MM.1S (cell line): ENCODE results near the gene PDLIM5.

Experiments used
- DNase-seq: peaks from one replicate; pipeline ENCODE4 v3.0.0-alpha.2; 2015
- H2AFZ ChIP-seq: fragments of 300-600 bp; sonication (generic); 2 replicates; pipeline ENCODE4 v1.6.0; 2016; ENCODE audit warnings: antibody characterized with exemption, low read length
- H3F3A ChIP-seq: fragments of 300-600 bp; sonication (generic); 2 replicates; pipeline ENCODE4 v1.6.1; 2016; ENCODE audit warnings: mild to moderate bottlenecking, antibody characterized with exemption, low read length, moderate library complexity, mixed read lengths; ENCODE audit not compliant: insufficient read depth
- H3K27ac ChIP-seq: fragments of 300-600 bp; sonication (generic); 2 replicates; pipeline ENCODE4 v1.5.1; 2016; ENCODE audit warnings: mild to moderate bottlenecking, low read length
- H3K27me3 ChIP-seq: fragments of 300-600 bp; sonication (generic); replicated peaks from 2 replicates; pipeline ENCODE4 v1.6.0; 2016; ENCODE audit warnings: low read length; ENCODE audit not compliant: insufficient read depth
- H3K36me3 ChIP-seq: fragments of 300-600 bp; sonication (generic); replicated peaks from 2 replicates; pipeline ENCODE4 v1.6.1; 2016; ENCODE audit warnings: mild to moderate bottlenecking, low read length, mixed read lengths; ENCODE audit not compliant: insufficient read depth
- H3K4me1 ChIP-seq: fragments of 300-600 bp; sonication (generic); 2 replicates; pipeline ENCODE4 v1.6.1; 2016; ENCODE audit warnings: low read length, mixed read lengths
- H3K4me2 ChIP-seq: fragments of 300-600 bp; sonication (generic); 2 replicates; pipeline ENCODE4 v1.6.0; 2016; ENCODE audit warnings: low read depth, low read length
- H3K4me3 ChIP-seq: fragments of 300-600 bp; sonication (generic); 2 replicates; pipeline ENCODE4 v1.5.1; 2016; ENCODE audit warnings: low read length, mixed read lengths
- H3K79me2 ChIP-seq: fragments of 300-600 bp; sonication (generic); 2 replicates; pipeline ENCODE4 v1.6.1; 2016; ENCODE audit warnings: mixed run types, low read length, mixed read lengths
- H3K9ac ChIP-seq: fragments of 300-600 bp; sonication (generic); 2 replicates; pipeline ENCODE4 v1.6.1; 2016; ENCODE audit warnings: low read length, mixed read lengths
- H3K9me2 ChIP-seq: fragments of 300-600 bp; sonication (generic); replicated peaks from 2 replicates; pipeline ENCODE4 v1.6.1; 2016; ENCODE audit warnings: mild to moderate bottlenecking, low read length, mixed read lengths; ENCODE audit not compliant: insufficient read depth
- H3K9me3 ChIP-seq: fragments of 300-600 bp; sonication (generic); replicated peaks from 2 replicates; pipeline ENCODE4 v1.6.1; 2016; ENCODE audit warnings: mild to moderate bottlenecking, low read length, mixed read lengths; ENCODE audit not compliant: insufficient read depth
- H4K20me1 ChIP-seq: fragments of 300-600 bp; sonication (generic); 2 replicates; pipeline ENCODE4 v1.6.1; 2016; ENCODE audit warnings: mild to moderate bottlenecking, low read length, moderate library complexity, mixed read lengths; ENCODE audit not compliant: insufficient read depth
- EZH2 ChIP-seq: fragments of 300-600 bp; sonication (generic); optimal IDR thresholded peaks from 2 replicates; pipeline ENCODE3; 2017; ENCODE audit warnings: low read depth, mild to moderate bottlenecking, antibody characterized with exemption, low read length, mixed read lengths
- EZH2phosphoT487 ChIP-seq: fragments of 300-600 bp; sonication (generic); IDR thresholded peaks from 2 replicates; pipeline ENCODE4 v1.6.1; 2018; ENCODE audit warnings: antibody characterized with exemption, low read length
- TF ChIP-seq, protein P1 (sequence below): fragments of 300-600 bp; sonication (generic); IDR thresholded peaks from 2 replicates; pipeline ENCODE4 v1.5.1; 2016; ENCODE audit warnings: antibody characterized with exemption, low read length, mixed read lengths

Gene PDLIM5

DNA sequence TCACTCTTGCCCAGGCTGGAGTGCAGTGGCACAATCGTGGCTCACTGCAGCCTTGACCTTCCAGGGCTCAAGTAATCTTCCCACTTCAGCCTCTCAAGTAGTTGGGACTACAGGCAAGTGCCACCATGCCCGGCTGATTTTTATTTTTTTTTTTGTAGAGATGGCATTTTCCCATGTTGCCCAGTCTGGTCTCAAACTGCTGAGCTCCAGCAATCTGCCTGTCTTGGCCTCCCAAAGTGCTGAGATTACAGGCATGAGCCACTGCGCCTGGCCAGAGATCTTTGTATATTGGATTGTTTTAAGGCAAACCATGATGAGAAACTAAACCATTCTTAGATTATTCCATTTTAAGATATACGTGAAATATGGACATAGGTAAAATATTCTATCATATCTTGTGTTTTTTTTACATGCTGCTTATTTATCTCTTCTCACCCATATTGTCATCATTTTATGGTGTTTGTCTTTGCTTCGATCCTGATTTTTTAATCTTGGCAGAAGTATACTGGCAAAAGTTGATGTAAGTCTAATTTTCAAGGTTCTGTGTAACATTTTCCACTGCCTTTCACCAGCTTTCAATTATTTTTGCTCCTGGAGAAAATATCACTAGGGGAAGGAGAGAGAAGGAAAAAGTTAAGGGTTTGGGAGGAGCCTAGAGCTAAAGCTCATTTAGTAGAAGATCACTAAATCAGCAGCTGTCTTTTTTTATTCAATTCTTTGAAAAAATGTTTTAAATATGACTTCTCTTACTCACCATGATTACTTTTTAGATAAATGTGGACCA, 27.8 kb downstream of the PDLIM5 start:
- Histone ChIP-seq H3K27ac (no peak overlapping the region), H3K9me3 (no peaks in the 10 kb centered on the region)

DNA sequence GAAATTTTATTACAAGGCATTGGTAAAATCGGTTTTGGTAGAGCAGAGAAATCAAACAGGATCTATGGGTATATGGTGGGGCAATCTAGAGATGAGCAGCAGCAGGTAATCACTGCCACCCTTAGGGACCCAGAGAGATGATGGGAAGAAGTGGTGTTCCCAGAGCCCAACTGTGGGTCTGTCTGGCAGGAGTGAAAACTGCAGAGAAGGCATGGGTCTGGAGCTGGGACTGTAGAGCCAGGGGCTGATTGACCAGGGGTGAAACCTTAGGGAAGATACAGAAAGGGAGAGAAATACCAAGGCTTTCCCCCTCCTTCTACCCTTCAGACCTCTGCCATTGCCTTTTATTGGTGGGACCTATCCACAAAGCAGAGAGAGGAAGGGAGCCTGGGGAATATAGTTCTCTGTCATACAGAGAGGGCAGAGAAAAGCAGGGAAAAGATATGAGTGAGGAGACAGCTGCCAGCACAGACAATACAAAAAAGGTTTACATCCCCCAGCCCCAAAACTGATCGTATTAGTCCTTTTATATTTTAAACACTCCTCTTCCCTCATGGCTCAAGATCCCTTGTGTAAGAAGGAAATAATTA, 28.7 kb downstream of the PDLIM5 start:
- Histone ChIP-seq H4K20me1 (no peaks in the 10 kb centered on the region), H3K27ac (no peak overlapping the region), H3K9me3 (no peaks in the 10 kb centered on the region)

More for the DNA sequence above, 27.8 kb downstream of the PDLIM5 start:
- H3K79me2 ChIP-seq, result no peaks in the 10 kb centered on the region
- no peaks in the 10 kb centered on the region for H3K4me1 ChIP-seq
- no peak overlapping the region for H3K4me3 ChIP-seq
- no peak overlapping the region for H2AFZ ChIP-seq
- DNase-seq, result no peak
- TF ChIP-seq EZH2phosphoT487 (no peak), EZH2 (no peak)
- TF ChIP-seq, protein P1, sequence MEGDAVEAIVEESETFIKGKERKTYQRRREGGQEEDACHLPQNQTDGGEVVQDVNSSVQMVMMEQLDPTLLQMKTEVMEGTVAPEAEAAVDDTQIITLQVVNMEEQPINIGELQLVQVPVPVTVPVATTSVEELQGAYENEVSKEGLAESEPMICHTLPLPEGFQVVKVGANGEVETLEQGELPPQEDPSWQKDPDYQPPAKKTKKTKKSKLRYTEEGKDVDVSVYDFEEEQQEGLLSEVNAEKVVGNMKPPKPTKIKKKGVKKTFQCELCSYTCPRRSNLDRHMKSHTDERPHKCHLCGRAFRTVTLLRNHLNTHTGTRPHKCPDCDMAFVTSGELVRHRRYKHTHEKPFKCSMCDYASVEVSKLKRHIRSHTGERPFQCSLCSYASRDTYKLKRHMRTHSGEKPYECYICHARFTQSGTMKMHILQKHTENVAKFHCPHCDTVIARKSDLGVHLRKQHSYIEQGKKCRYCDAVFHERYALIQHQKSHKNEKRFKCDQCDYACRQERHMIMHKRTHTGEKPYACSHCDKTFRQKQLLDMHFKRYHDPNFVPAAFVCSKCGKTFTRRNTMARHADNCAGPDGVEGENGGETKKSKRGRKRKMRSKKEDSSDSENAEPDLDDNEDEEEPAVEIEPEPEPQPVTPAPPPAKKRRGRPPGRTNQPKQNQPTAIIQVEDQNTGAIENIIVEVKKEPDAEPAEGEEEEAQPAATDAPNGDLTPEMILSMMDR, result no peak
- H3F3A ChIP-seq, result no peaks in the 10 kb centered on the region
- no peak overlapping the region for H3K4me2 ChIP-seq
- H3K9ac ChIP-seq, result no peak overlapping the region
- H3K9me2 ChIP-seq, result no peaks in the 10 kb centered on the region
- H4K20me1 ChIP-seq, result no peaks in the 10 kb centered on the region
- no peaks in the 10 kb centered on the region for H3K36me3 ChIP-seq
- H3K27me3 ChIP-seq, result no peaks in the 10 kb centered on the region

DNA sequence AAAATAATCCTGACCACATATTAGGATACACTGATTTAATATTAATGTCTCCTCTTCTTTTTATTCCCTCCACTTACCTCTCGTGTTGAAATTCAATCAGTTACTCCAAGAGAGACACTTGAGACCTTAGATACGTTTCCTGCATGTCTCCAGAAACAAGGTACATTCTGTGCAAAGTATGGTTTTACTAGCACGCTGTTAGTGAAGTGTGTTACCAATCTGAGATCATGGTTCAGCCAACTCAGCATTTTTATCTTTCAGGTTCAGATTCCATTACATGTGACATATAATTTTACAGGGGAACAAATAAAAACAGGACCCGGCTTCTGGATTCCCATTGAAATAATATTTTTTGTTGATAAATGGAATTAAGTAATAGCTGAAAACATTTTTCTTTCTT, 32.2 kb downstream of the PDLIM5 start:
- H3K79me2 ChIP-seq, result no peaks in the 10 kb centered on the region
- no peak overlapping the region for H3K4me3 ChIP-seq
- H3K36me3 ChIP-seq, result no peaks in the 10 kb centered on the region
- no peaks in the 10 kb centered on the region for H4K20me1 ChIP-seq
- no peak for DNase-seq
- no peak overlapping the region for H3K27ac ChIP-seq
- no peak overlapping the region for H3K4me2 ChIP-seq
- no peaks in the 10 kb centered on the region for H3K9me2 ChIP-seq
- H3K27me3 ChIP-seq, result no peaks in the 10 kb centered on the region
- H3F3A ChIP-seq, result no peaks in the 10 kb centered on the region
- no peak overlapping the region for H3K9ac ChIP-seq
- H3K9me3 ChIP-seq, result no peaks in the 10 kb centered on the region
- TF ChIP-seq EZH2phosphoT487 (no peak), EZH2 (no peak)
- TF ChIP-seq, protein P1, result no peak
- H2AFZ ChIP-seq, result no peak overlapping the region
- no peaks in the 10 kb centered on the region for H3K4me1 ChIP-seq

More for the DNA sequence above, 28.7 kb downstream of the PDLIM5 start:
- no peaks in the 10 kb centered on the region for H3K4me1 ChIP-seq
- no peak overlapping the region for H3K4me2 ChIP-seq
- no peak for DNase-seq
- H3K36me3 ChIP-seq, result no peaks in the 10 kb centered on the region
- no peak overlapping the region for H3K9ac ChIP-seq
- no peak overlapping the region for H3K4me3 ChIP-seq
- H3K27me3 ChIP-seq, result no peaks in the 10 kb centered on the region
- no peak for TF ChIP-seq EZH2
- TF ChIP-seq EZH2phosphoT487, result no peak
- TF ChIP-seq, protein P1, result no peak
- H2AFZ ChIP-seq, result no peak overlapping the region
- H3K79me2 ChIP-seq, result no peaks in the 10 kb centered on the region
- H3K9me2 ChIP-seq, result no peaks in the 10 kb centered on the region
- H3F3A ChIP-seq, result no peaks in the 10 kb centered on the region
